ENCODE data around the gene RAB20.
A peak's percentile ranks its signal among the peaks of the same experiment; 100 is the strongest.
"Not testable (repeated sequence)": the region's sequence is repeated elsewhere in the genome, so short reads cannot be mapped to it uniquely, and the experiment has no call there.

The RAB20 gene

DNA sequence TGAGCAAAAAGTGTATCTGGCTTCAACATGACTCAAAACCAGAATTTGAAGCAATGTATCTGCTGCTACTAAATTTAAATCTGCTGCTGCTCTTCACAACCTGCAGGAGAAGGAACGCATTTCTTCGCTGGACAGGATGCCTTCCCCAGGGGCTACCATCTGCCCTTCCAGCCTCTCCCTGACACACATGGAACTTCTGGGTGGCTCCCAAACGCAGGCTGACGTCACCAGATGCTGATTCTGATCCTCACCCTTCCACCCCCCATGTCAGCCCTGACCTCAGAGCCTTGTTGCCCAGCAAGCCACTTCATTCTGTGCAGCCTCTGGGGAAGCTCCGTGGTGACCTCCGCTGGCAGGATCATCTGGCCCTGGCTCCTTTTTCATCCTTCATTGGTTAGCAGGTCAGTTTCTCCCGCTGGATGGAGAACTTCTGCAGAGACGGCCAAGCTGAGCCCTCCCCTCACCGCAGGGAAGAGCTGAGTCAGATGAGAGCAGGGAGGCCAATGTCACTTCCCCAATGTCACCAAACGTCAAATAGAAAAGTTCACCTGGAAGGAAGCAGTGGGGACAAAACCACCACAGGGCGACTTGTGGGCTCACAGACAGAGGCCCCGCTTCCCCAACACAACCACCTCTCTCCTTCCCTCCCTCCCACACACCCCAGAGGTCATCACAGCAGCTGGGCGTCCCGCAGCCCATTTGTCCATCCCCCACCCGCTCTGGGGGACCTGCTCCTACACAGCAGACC is 14.0 kb upstream of the RAB20 start:
- peak in 1 of 2 donors; percentile 9 for DNase-seq

DNA sequence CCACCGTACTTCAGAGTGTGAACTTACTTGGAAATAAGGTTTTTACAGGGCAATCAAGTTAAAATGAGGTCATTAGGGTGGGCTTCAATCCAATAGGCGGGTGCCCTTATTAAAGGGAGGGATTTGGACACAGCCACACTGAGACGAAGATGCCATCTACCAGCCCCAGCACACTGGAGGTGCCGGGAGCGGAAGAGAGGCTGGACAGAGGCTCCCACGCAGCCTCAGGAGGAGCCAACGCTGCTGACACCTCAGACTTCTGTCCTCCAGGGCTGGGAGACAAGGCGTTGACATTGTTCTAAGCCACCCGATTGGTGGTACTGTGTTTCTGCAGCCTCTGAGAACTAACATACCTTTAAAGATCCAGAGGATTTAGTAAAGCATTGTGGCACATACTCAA is 12.6 kb upstream of the RAB20 start:
- no peak for DNase-seq

DNA sequence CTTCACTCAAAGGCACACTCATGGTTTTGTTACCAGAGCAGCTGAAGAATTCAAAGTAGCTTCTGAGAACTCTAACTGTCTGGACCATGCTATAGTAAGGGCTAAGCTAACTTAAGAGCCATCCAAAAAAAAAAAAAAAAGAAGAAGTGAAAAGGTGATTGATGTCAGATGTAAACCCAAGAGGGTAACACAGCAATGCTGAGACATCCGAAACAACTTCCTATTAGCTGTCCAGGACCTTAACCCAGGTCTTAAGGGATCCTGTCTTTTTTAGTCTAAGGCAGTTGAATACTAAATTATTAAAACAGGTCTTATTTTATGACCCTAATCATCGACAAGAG is 11.2 kb upstream of the RAB20 start:
- DNase-seq = no peak

DNA sequence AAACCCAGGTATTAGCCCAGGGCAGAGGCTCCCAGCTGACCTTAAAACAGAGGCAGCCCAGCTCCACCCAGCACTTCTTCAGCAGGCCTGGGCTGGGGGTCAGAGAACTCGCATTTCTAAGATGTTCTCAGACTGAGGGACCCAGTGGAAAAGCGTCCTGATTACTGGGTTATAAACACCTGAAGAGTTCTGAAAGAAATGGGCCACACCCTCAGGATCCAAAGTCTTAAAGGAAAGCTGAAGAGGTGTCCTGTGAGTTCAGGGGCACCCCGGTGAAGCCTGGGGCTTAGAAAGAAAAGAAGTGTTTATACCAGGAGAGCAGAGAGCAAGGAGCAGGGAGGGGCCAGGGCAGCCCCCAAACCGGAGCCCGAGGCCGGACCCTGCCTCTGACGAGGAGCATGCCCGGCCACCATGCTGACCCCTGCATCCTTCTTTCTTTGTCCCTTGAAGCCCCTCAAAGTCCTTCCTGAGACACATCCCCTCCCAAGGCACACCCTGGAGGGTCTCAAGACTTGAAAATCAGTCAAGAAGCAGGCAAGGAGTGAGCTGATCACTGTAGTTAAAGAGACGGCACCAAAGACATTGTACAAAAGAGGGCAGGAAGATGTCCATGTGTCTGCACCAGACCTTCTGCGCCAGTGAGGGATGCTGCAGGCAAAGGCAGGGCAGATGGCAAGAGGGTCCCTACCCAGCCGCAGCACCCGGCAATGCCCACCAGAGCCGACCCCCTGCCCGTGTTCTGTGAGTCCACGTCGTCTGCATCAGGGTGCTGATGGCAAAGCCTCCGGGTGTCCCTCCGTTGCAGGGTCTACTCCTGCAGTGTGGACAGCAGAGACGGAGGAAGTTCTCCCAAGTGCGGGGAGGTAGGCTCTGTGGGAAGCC is 10.6 kb upstream of the RAB20 start:
- no peak for DNase-seq

- DNase-seq = no peak
These were observed 9.4 kb upstream of the RAB20 start for GRCh38 chr13:110570886-110571285.

GRCh38 chr13:110569962-110570361 is 8.4 kb upstream of the RAB20 start:
- DNase-seq = not testable (repeated sequence)

DNA sequence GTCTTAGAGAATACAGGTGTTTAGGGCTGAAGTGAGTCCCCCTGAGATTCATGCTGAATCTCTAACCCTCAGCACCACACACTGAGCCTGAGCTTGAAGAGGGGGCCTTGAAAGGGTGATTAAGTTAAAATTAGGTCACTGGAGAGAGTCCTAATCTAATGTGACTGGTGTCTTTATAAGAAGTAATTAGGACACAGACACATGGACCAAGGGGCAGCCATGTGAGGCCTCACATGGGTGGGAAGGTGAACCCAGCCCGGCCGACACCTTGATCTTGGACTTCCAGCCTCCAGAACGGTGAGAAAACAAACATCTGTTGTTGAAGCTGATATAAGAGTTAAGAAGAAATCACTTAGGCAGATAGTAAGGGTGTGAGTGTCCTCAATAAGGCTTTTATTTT is 7.1 kb upstream of the RAB20 start:
- DNase-seq = no peak

- DNase-seq = no peak
These were observed 4.6 kb upstream of the RAB20 start for GRCh38 chr13:110566171-110566570.

- DNase-seq = no peak
These were observed 3.8 kb upstream of the RAB20 start for GRCh38 chr13:110565296-110565695.

GRCh38 chr13:110564472-110564985 is 3.0 kb upstream of the RAB20 start:
- DNase-seq = no peak

DNA sequence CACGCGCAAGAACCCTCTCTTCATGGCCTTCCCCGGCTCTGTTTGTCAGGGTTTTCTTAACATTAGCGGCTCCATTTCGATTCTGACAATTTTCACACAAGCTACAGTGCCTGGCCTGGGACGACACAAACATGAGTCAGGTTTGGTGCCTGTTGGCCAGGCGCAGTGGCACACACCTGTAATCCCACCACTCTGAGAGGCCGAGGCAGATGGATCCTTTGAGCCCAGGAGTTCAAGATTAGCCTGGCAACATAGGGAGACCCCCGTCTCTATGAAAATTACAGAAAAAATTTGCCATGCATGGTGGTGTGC is 1.9 kb upstream of the RAB20 start:
- no peak for DNase-seq

DNA sequence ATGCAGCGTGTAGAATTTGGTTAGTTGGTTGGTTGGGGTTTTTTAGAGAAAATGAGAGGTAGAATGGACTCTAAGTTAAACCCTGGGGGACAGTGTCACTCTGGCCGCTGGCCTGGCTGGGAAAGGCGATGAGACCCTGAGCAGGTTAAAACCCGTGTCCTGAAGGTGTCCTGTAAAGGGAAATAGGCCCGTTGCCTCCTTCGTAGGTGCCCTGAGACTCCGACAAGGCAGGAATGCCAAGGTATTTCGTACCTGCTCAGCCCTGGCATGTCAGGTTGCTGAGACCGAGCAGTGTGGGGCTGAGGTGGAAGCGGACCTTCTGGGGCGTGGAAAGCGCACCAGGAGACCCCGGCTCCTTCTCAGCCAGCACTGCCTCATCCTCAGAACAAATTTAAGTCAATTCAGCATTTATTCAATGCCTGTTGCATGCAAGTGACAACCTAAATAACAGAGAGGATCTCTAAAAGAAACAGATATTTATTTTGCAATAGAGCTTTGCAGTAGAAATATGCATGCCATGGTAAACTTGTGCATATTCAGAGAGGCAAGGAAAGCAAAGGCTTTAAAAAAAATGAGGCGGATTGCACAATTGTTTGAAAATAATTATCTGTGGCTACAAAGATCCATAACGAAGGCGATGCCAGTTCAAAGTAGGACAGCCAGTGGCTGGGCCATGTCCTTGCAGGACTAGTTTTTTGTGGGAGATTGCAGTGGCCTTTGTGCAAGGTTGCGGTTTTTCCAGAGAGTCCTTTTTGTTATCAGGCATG is 1.4 kb upstream of the RAB20 start:
- no peak for DNase-seq

- DNase-seq = peak in 1 of 2 donors; percentile 22
These were observed 595 bp upstream of the RAB20 start for GRCh38 chr13:110562036-110562597.

DNA sequence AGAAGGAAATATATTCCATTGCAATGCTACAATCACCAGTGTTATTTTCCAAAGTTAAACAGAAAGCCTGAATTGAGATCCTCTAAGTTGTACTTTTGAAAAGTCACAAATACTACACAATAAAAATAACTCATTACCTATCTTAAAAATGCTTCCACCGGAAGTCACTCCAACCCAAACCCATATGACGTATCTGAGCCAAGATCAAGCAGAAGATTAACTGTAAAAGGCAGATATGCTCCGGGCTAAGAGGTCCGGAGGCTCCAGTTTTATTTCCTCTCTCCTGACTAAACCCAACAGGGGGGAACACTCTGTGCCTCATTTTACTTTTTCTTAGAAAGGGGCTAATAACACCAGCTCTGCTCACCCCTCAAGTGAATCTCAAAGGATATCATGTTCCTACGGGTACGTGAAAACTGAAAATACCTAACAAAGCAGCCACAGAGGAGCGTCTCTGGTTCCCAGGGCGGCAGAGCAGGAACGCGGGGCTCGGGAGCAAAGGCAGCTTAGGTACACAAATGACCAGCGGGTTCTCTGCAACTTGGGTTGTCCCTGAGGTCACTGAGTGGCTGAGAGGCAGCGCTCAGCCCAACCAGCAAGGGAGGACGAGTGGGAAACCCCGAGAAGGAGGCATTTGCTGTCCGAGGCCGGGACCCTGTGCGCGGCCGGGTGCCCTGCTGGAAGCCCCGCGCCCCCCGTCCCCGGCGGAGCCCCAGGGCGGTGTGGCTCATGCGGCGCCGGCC is 750 bp downstream of the RAB20 start:
- peak in 1 of 2 donors; percentile 23 for DNase-seq

DNA sequence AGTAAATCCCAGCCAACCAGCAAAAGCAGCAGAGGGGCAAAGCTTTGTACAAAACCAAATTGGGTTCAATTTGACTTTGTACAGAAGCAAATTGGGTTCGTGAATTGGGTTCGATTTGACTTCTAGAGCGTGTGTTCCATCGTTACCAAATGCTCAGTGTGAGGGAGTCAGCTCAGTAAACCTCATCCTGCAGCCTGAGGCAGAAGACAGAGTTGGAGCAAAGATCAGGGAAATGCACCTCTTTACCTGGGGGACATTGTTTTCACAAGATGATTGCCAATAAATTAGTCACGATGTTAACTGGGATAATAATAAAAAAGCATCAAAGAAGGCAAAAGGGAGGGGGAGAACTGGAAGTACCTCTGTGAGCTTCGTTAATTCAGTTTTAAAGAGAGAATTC is 1.5 kb downstream of the RAB20 start:
- no peak for DNase-seq

DNA sequence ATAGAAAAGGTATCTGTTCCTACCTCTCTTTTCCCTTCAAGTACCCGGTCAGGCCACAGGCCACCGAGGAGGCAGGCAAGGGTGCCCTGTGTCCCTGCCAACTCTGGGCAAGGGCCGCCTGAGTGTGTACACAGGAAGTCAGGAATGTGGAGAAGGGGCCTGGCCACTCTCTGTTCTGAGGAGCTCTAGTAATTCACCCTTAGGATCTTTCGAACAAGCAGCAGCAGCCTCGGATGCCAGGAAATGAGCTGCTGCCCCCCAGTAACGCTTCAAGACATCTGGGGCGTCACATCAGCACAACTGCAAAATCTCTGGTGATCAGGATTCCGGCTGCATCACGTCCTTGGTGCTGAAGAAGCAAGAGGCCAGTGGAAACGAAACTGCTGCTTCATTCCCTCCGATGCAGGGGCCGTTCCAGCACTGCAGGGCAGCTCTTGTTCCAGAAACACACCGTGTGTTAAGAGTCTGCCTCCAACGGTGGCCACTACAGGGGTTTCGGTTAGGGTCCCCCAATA is 2.0 kb downstream of the RAB20 start:
- no peak for DNase-seq

- DNase-seq = no peak
These were observed 3.8 kb downstream of the RAB20 start for GRCh38 chr13:110557610-110558305.

DNA sequence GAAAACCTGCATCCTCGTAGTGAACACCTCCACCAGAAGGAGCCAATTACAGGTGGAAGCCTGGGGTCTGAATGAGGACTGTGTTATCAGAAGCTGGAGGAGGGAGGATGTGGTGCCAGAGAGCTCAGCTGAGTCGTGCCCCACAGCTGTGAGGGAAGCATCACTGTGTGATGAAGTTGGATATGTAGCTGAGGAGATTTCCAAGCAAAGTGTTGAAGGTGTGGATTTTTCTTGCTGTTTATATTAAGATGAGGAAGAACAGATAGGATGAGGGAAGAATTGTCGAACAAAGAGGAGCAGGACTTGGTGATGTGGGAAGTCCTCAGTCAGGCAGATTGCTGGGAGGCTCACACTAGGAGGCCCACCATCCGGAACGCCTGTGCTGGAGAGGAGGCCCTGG is 4.4 kb downstream of the RAB20 start:
- no peak for DNase-seq

- no peak for DNase-seq
These were observed 5.3 kb downstream of the RAB20 start for GRCh38 chr13:110556224-110556606.

- no peak for DNase-seq
These were observed 5.8 kb downstream of the RAB20 start for GRCh38 chr13:110555601-110556223.

- DNase-seq = no peak
These were observed 6.6 kb downstream of the RAB20 start for GRCh38 chr13:110554946-110555345.
